Measurements from ENCODE around the gene FBXO40. TPM values are rescaled to one million over a fixed set of nuclear protein-coding genes. Genes with fewer than 3 reads are reported as not detected.

FBXO40 gene
- polyA plus RNA-seq, 2 of the 4 experiments (the other 2 are of a cell fraction): not detected

DNA sequence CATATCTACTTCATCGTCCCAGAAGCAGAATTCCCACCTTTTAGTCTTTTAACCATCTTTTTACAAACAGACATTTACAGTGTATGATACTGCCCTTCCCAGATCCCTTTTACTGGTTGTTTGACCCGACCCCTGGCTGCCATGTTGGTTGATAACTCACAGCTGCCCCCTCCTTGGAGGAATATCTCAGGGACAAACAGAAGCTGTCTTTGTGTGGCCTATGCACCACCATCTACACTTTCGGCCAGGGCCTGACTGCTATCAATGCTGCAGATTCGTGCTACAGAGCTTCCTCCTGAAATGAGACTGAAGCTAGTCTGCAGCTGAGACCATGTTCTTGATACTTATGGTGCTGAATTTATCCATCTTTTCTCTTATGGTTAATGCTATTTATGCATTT, 40.8 kb upstream of the FBXO40 start:
- DNase-seq (ENCODE audit: low read depth in 1 of 2, low spot score in 1 of 2): no peak
- Histone ChIP-seq H3K4me3 (no peak overlapping the region), H3K9me3 (no peaks in the 10 kb centered on the region), H3K27ac (no peak overlapping the region), H3K4me2 (no peak overlapping the region), H3K4me1 (0 out of 3 replicates have a peak, but pooled peaks cover 6% of the 10 kb centered on the region)
- FAIRE-seq: no peak
- CTCF ChIA-PET: no interaction called here
- POLR2A ChIA-PET: no interaction called here
- TF ChIP-seq JUNB (IDR thresholded peaks at IDR 0.05): no peak
- TF ChIP-seq TFCP2L1 (CRISPR knock-in tag; IDR thresholded peaks at IDR 0.05): no peak
- no peak for TF ChIP-seq ZSCAN20 (CRISPR knock-in tag; IDR thresholded peaks at IDR 0.05)
- no peak for TF ChIP-seq JUN (IDR thresholded peaks at IDR 0.05)
- TF ChIP-seq, protein P1, sequence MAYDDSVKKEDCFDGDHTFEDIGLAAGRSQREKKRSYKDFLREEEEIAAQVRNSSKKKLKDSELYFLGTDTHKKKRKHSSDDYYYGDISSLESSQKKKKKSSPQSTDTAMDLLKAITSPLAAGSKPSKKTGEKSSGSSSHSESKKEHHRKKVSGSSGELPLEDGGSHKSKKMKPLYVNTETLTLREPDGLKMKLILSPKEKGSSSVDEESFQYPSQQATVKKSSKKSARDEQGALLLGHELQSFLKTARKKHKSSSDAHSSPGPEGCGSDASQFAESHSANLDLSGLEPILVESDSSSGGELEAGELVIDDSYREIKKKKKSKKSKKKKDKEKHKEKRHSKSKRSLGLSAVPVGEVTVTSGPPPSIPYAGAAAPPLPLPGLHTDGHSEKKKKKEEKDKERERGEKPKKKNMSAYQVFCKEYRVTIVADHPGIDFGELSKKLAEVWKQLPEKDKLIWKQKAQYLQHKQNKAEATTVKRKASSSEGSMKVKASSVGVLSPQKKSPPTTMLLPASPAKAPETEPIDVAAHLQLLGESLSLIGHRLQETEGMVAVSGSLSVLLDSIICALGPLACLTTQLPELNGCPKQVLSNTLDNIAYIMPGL (CRISPR knock-in tag; IDR thresholded peaks at IDR 0.05; ENCODE audit: borderline replicate concordance): no peak
- TF ChIP-seq ESRRA (IDR thresholded peaks at IDR 0.05; ENCODE audit: borderline replicate concordance, low read length): no peak
- TF ChIP-seq ZNF302 (CRISPR knock-in tag; IDR thresholded peaks at IDR 0.05): no peak
- TF ChIP-seq EP300 (IDR thresholded peaks at IDR 0.05): no peak
- TF ChIP-seq EHMT2 (IDR thresholded peaks at IDR 0.05; ENCODE audit: low read depth): no peak
- TF ChIP-seq, protein P2, sequence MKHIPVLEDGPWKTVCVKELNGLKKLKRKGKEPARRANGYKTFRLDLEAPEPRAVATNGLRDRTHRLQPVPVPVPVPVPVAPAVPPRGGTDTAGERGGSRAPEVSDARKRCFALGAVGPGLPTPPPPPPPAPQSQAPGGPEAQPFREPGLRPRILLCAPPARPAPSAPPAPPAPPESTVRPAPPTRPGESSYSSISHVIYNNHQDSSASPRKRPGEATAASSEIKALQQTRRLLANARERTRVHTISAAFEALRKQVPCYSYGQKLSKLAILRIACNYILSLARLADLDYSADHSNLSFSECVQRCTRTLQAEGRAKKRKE (CRISPR knock-in tag; IDR thresholded peaks at IDR 0.05; ENCODE audit: low read depth): no peak
- no peak for TF ChIP-seq HDAC2 (IDR thresholded peaks at IDR 0.05)
- no peak for TF ChIP-seq ZFP36 (IDR thresholded peaks at IDR 0.05; ENCODE audit: borderline replicate concordance, partially characterized antibody)
- TF ChIP-seq TP53 (CRISPR knock-in tag; IDR thresholded peaks at IDR 0.05): no peak
- WGBS (ENCODE audit: missing lambda C conversion rate): 53% methylated on average over 4 of the region's 4 CpGs
- ATAC-seq: no peak

DNA sequence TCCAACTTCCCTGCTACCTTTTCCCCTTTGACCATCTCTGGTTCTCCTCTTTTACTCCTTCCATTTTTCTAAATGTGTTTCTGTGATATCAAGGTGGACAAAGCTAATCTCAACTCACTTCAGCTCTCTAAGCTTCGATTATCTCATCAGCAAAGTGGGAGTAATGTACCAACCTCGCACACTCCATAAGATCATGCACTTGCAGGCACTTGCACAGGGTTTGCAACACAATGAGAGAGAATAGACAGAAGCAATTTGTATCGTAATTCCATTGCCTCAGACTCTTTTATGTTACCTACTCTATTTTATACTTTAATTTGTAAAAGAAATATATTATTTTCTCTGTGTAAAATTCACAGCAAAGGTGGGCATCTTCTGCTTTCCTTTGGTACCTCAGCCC, 40.4 kb upstream of the FBXO40 start:
- FAIRE-seq (no peak), ATAC-seq (no peak), DNase-seq (ENCODE audit: low read depth in 1 of 2, low spot score in 1 of 2) (no peak)
- POLR2A ChIA-PET: no interaction called here
- 48% methylated on average over 3 of the region's 3 CpGs for WGBS (ENCODE audit: missing lambda C conversion rate)
- TF ChIP-seq BHLHE40 (IDR thresholded peaks at IDR 0.05; ENCODE audit: low read depth, low read length): no peak
- no peak for TF ChIP-seq HEYL (CRISPR knock-in tag; IDR thresholded peaks at IDR 0.05)
- no peak for TF ChIP-seq EHF (CRISPR knock-in tag; IDR thresholded peaks at IDR 0.05)
- no peak for TF ChIP-seq FOSL2 (IDR thresholded peaks at IDR 0.05)
- no peak for TF ChIP-seq FOSL2 (CRISPR knock-in tag; IDR thresholded peaks at IDR 0.05)
- TF ChIP-seq, protein P3, sequence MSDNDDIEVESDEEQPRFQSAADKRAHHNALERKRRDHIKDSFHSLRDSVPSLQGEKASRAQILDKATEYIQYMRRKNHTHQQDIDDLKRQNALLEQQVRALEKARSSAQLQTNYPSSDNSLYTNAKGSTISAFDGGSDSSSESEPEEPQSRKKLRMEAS (IDR thresholded peaks at IDR 0.05): no peak
- Histone ChIP-seq H3K4me3 (no peak overlapping the region), H3K4me1 (0 out of 3 replicates have a peak, but pooled peaks cover 6% of the 10 kb centered on the region), H3K4me2 (no peak overlapping the region), H3K9me3 (no peaks in the 10 kb centered on the region), H3K27ac (no peak overlapping the region)
- CTCF ChIA-PET: no interaction called here

DNA sequence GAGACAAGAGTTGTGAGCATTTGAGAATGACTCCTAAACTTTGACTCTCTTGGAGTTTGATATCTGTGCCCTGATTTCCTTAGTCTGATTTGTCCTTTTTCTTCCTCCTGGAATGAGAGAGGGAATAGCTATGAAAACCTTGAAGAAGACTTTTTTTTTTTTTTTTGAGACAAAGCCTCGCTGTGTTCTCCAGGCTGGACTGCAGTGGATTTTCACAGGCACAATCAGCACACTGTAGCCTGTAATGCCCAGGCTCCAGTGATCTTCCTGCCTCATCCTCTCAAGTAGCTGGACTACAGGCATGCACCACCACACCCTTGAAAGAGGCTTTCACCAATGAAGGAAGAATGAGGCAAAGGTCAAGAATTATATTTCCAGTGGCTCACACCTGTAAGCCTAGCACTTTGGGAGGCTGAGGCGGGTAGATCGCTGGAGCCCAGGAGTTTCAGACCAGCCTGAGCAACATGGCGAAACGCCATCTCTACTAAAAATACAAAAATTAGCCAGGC, 35.7 kb upstream of the FBXO40 start:
- no peaks in the 10 kb centered on the region for H3K4me1 ChIP-seq
- no peak overlapping the region for H3K27ac ChIP-seq
- H3K4me2 ChIP-seq: no peak overlapping the region
- ChIA-PET POLR2A (no interaction called here), CTCF (interaction anchor here (0.6 to 2.3 kb wide), 2 partner anchors 10 to 96 kb away, joined by 3 to 8 read pairs; no protein-coding TSS in a partner anchor)
- H3K4me3 ChIP-seq: no peak overlapping the region
- ATAC-seq (no peak; a peak in 1 of 6 replicates), FAIRE-seq (no peak), DNase-seq (ENCODE audit: low read depth in 1 of 2, low spot score in 1 of 2) (no peak)
- 86% methylated on average over 5 of the region's 5 CpGs for WGBS (ENCODE audit: missing lambda C conversion rate)
- no peaks in the 10 kb centered on the region for H3K9me3 ChIP-seq
- no peak for TF ChIP-seq RNF2 (IDR thresholded peaks at IDR 0.05; ENCODE audit: borderline replicate concordance, low read depth)
- TF ChIP-seq RFX5 (IDR thresholded peaks at IDR 0.05): no peak
- no peak for TF ChIP-seq KDM5A (IDR thresholded peaks at IDR 0.05)
- no peak for TF ChIP-seq HEYL (CRISPR knock-in tag; IDR thresholded peaks at IDR 0.05)
- TF ChIP-seq FOSL2 (IDR thresholded peaks at IDR 0.05): no peak
- no peak for TF ChIP-seq FOSL2 (CRISPR knock-in tag; IDR thresholded peaks at IDR 0.05)
- TF ChIP-seq MAZ (IDR thresholded peaks at IDR 0.05; ENCODE audit: borderline replicate concordance, low read depth, low read length): no peak
- no peak for TF ChIP-seq TP53 (CRISPR knock-in tag; IDR thresholded peaks at IDR 0.05)
- TF ChIP-seq MAFK (IDR thresholded peaks at IDR 0.05; ENCODE audit: partially characterized antibody): no peak
- TF ChIP-seq, protein P4, sequence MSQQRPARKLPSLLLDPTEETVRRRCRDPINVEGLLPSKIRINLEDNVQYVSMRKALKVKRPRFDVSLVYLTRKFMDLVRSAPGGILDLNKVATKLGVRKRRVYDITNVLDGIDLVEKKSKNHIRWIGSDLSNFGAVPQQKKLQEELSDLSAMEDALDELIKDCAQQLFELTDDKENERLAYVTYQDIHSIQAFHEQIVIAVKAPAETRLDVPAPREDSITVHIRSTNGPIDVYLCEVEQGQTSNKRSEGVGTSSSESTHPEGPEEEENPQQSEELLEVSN (IDR thresholded peaks at IDR 0.05; ENCODE audit: borderline replicate concordance, low read depth): no peak
- no peak for TF ChIP-seq HDAC2 (IDR thresholded peaks at IDR 0.05)
- TF ChIP-seq, protein P5, sequence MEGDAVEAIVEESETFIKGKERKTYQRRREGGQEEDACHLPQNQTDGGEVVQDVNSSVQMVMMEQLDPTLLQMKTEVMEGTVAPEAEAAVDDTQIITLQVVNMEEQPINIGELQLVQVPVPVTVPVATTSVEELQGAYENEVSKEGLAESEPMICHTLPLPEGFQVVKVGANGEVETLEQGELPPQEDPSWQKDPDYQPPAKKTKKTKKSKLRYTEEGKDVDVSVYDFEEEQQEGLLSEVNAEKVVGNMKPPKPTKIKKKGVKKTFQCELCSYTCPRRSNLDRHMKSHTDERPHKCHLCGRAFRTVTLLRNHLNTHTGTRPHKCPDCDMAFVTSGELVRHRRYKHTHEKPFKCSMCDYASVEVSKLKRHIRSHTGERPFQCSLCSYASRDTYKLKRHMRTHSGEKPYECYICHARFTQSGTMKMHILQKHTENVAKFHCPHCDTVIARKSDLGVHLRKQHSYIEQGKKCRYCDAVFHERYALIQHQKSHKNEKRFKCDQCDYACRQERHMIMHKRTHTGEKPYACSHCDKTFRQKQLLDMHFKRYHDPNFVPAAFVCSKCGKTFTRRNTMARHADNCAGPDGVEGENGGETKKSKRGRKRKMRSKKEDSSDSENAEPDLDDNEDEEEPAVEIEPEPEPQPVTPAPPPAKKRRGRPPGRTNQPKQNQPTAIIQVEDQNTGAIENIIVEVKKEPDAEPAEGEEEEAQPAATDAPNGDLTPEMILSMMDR (IDR thresholded peaks at IDR 0.05): no peak
- TF ChIP-seq RAD21 (conservative IDR thresholded peaks at IDR 0.05 in 1 of 2, IDR thresholded peaks at IDR 0.05 in 1 of 2): no peak
- TF ChIP-seq, protein P2 (CRISPR knock-in tag; IDR thresholded peaks at IDR 0.05; ENCODE audit: low read depth): no peak
- no peak for TF ChIP-seq NPAS2 (CRISPR knock-in tag; IDR thresholded peaks at IDR 0.05; ENCODE audit: borderline replicate concordance)
- TF ChIP-seq EHF (CRISPR knock-in tag; IDR thresholded peaks at IDR 0.05): no peak
- TF ChIP-seq JUN (IDR thresholded peaks at IDR 0.05): no peak
- TF ChIP-seq SMC3 (IDR thresholded peaks at IDR 0.05): no peak

All from A549 (cell line).